Stimulated activated CD4-positive, alpha-beta T cell treated with anti-CD3 and anti-CD28 coated beads, Interleukin-15, amount 100 ng/mL, for 1 hour (primary cell): ENCODE results near the gene DPP3.

Experiments used
- DNase-seq, 2 donors: peaks; one replicate each; pipeline ENCODE4 v3.0.0-alpha.2; 2020; ENCODE audit warnings: low read depth in 1 of 2, low spot score in 1 of 2

Gene DPP3

GRCh38 chr11:66464916-66465315 is 15.3 kb upstream of the DPP3 start:
- DNase-seq, result no peak

- DNase-seq, result no peak
Measured at GRCh38 chr11:66465373-66466224, 14.6 kb upstream of the DPP3 start.

- peak; percentile 91 to 94 for DNase-seq
Measured at GRCh38 chr11:66466225-66467033, 13.8 kb upstream of the DPP3 start, which contains the start of gene PELI3. PELI3 (plus strand) TSS chr11:66466905; CDS start chr11:66468129, 1,224 bp downstream.

- DNase-seq, result no peak
Measured at GRCh38 chr11:66467034-66467659, 13.1 kb upstream of the DPP3 start.

GRCh38 chr11:66467756-66468155 is 12.5 kb upstream of the DPP3 start:
- no peak for DNase-seq

GRCh38 chr11:66468691-66469090 is 11.5 kb upstream of the DPP3 start:
- DNase-seq, result no peak

GRCh38 chr11:66469441-66469840 is 10.8 kb upstream of the DPP3 start:
- no peak for DNase-seq

- no peak for DNase-seq
Measured at GRCh38 chr11:66470015-66470414, 10.2 kb upstream of the DPP3 start.

- DNase-seq, result no peak
Measured at GRCh38 chr11:66471142-66471541, 9.1 kb upstream of the DPP3 start.

GRCh38 chr11:66472054-66472453 is 8.2 kb upstream of the DPP3 start:
- no peak for DNase-seq

- DNase-seq, result no peak
Measured at GRCh38 chr11:66473167-66473566, 7.1 kb upstream of the DPP3 start.

GRCh38 chr11:66473608-66474515 is 6.4 kb upstream of the DPP3 start:
- DNase-seq, result no peak

GRCh38 chr11:66475349-66476172 is 4.7 kb upstream of the DPP3 start:
- no peak for DNase-seq

- no peak for DNase-seq
Measured at GRCh38 chr11:66476173-66476840, 3.9 kb upstream of the DPP3 start.

GRCh38 chr11:66476841-66477251 is 3.4 kb upstream of the DPP3 start:
- DNase-seq, result no peak

GRCh38 chr11:66477263-66478201 is 2.7 kb upstream of the DPP3 start:
- DNase-seq, result no peak

GRCh38 chr11:66478729-66479393 is 1.4 kb upstream of the DPP3 start:
- no peak for DNase-seq
